Vagina (tissue), 2 donors: ENCODE data around the gene TCN2. TPM values are rescaled to one million over a fixed set of nuclear protein-coding genes. Genes with fewer than 3 reads are reported as not detected.
"Not testable (repeated sequence)": the region's sequence is repeated elsewhere in the genome, so short reads cannot be mapped to it uniquely, and the experiment has no call there.

Experiments used
- DNase-seq, 2 donors: peaks; one replicate each; pipeline ENCODE4 v3.0.0-alpha.2; 2017; ENCODE audit errors: extremely low spot score in 2 of 2
- H3K27ac ChIP-seq: fragments of 200-600 bp; sonication (generic); one replicate; pipeline ENCODE4 v1.5.1; 2019
- H3K27me3 ChIP-seq: fragments of 200-600 bp; sonication (generic); one replicate; pipeline ENCODE4 v1.5.1; 2019
- H3K36me3 ChIP-seq, 2 donors: fragments of 200-600 bp; sonication (generic); one replicate each; pipeline ENCODE4 v1.5.1; 2017 to 2019
- H3K4me1 ChIP-seq: fragments of 200-600 bp; sonication (generic); one replicate; pipeline ENCODE4 v1.5.1; 2019
- H3K4me3 ChIP-seq, 2 donors: fragments of 200-600 bp; sonication (generic); 1 replicate in 1 of 2; 2 replicates in 1 of 2; pipeline ENCODE4 v1.5.1; 2016 to 2019
- H3K9me3 ChIP-seq: fragments of 200-600 bp; sonication (generic); one replicate; pipeline ENCODE4 v1.5.1; 2019
- intact Hi-C: fragments of 100-400 bp; cut with DNase I; formaldehyde crosslinking; loops from one replicate; pipeline ENCODE4 v1.15.1; 2023
- total RNA-seq: library from RNA; depleted of rRNA; stranded (reverse); fragments of >200 nt; gene quantifications from one replicate; pipeline ENCODE4 v1.2.3, GENCODE V29; 2016
- TF ChIP-seq, protein P1 (sequence below), 3 experiments: fragments of 450-650 bp in 2 of 3; fragments of 200-600 bp in 1 of 3; sonication (generic) in 1 of 3; IDR thresholded peaks; one replicate each; pipeline ENCODE4 v1.5.1; 2017 to 2019; ENCODE audit warnings: antibody characterized with exemption in 3 of 3, mild to moderate bottlenecking in 2 of 3, moderate library complexity in 2 of 3

The TCN2 gene
- total RNA-seq, 1 donor from 2014 or later: 20.4 TPM

DNA sequence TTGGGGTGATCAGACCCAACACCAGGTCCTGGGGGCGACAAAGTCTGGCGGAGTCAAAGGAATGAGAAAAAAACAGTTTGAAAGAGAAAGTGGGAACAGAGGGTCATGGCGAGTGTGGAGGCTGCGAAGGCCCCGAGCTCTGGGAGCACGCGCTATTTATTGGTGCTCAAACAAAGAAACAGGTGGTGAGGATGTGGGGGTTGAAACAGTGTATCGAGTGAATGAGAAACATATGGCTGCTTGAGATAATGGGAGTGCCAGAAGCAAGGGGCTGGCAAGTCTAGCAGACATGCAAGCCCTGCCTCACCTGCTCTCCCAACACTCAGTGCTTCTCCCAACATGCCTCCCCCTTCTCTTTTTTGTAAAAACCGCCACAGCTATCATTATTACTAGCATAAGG lies 68.5 kb downstream of the TCN2 start:
- TF ChIP-seq, protein P1, sequence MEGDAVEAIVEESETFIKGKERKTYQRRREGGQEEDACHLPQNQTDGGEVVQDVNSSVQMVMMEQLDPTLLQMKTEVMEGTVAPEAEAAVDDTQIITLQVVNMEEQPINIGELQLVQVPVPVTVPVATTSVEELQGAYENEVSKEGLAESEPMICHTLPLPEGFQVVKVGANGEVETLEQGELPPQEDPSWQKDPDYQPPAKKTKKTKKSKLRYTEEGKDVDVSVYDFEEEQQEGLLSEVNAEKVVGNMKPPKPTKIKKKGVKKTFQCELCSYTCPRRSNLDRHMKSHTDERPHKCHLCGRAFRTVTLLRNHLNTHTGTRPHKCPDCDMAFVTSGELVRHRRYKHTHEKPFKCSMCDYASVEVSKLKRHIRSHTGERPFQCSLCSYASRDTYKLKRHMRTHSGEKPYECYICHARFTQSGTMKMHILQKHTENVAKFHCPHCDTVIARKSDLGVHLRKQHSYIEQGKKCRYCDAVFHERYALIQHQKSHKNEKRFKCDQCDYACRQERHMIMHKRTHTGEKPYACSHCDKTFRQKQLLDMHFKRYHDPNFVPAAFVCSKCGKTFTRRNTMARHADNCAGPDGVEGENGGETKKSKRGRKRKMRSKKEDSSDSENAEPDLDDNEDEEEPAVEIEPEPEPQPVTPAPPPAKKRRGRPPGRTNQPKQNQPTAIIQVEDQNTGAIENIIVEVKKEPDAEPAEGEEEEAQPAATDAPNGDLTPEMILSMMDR (IDR thresholded peaks at IDR 0.05): no peak
- Histone ChIP-seq H3K27ac (no peak overlapping the region), H3K4me1 (no peaks in the 10 kb centered on the region), H3K9me3 (no peaks in the 10 kb centered on the region), H3K36me3 (no peaks in the 10 kb centered on the region), H3K27me3 (no peaks in the 10 kb centered on the region), H3K4me3 (no peak overlapping the region)
- DNase-seq: no peak
- intact Hi-C loops: no loop called here

DNA sequence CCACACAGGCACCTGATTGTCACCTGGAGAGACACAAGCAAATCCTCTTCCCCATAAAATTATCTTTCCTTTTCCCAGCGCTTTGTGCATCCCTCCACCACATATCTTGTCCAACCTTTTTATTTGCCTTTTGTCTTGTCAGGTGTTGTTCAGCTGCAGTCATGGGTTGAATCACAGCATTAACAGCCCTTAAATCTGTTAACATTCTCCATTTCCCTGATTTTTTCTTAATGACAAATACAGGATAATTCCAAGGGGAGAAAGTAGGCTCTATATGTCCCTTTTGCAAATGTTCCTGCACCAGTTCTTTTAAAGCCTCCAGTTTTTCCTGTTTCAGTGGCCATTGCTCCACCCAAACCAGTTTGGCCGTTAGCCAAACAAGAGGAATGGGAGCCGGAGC lies 69.6 kb downstream of the TCN2 start:
- H3K4me3 ChIP-seq, DNase-seq, intact Hi-C loops, H3K36me3 ChIP-seq, H3K27me3 ChIP-seq, H3K9me3 ChIP-seq, H3K4me1 ChIP-seq, H3K27ac ChIP-seq: not testable (repeated sequence)

Other genes with a start within 250 kb of the TCN2 start
- 17.4 TPM for gene RNF215, start 219.8 kb upstream of the TCN2 start, total RNA-seq
- 20.6 TPM for gene SEC14L2, start 210.2 kb upstream of the TCN2 start, total RNA-seq
- gene MTFP1, start 181.4 kb upstream of the TCN2 start, total RNA-seq: 21.1 TPM
- gene SEC14L3, start 135.2 kb upstream of the TCN2 start, total RNA-seq: not detected
- gene SEC14L4, start 101.5 kb upstream of the TCN2 start, total RNA-seq: not detected
- gene SEC14L6, start 60.4 kb upstream of the TCN2 start, total RNA-seq: not detected
- gene GAL3ST1, start 32.5 kb upstream of the TCN2 start, total RNA-seq: not detected
- 75.6 TPM for gene PES1, start 15.3 kb upstream of the TCN2 start, total RNA-seq
- gene SLC35E4, start 28.6 kb downstream of the TCN2 start, total RNA-seq: 6.4 TPM
- 7.4 TPM for gene DUSP18, start 60.7 kb downstream of the TCN2 start, total RNA-seq
- gene OSBP2, start 87.7 kb downstream of the TCN2 start, total RNA-seq: 3.7 TPM